Colon (tissue), 2 donors: ENCODE results near the gene HECTD4.

ENCODE experiments used
- FAIRE-seq: peaks from 2 replicates; lab custom pipeline; 2012; peaks lifted over from hg19 to GRCh38; lab: Jason Lieb, UNC
- donor health status: control.
- donor health status: control.

The HECTD4 gene

GRCh38 chr12:112321245-112321644 is 61.0 kb downstream of the HECTD4 start:
- FAIRE-seq, result no peak

- no peak for FAIRE-seq
These were observed 62.8 kb downstream of the HECTD4 start for GRCh38 chr12:112319395-112319794.

GRCh38 chr12:112317481-112317880 is 64.8 kb downstream of the HECTD4 start:
- FAIRE-seq, result no peak

- FAIRE-seq, result no peak
These were observed 67.2 kb downstream of the HECTD4 start for GRCh38 chr12:112314981-112315380.

- no peak for FAIRE-seq
These were observed 72.4 kb downstream of the HECTD4 start for GRCh38 chr12:112309797-112310196.

- no peak for FAIRE-seq
These were observed 73.6 kb downstream of the HECTD4 start for GRCh38 chr12:112308652-112309051.

- FAIRE-seq, result no peak
These were observed 74.1 kb downstream of the HECTD4 start for GRCh38 chr12:112308161-112308560.

- FAIRE-seq, result no peak
These were observed 74.8 kb downstream of the HECTD4 start for GRCh38 chr12:112307317-112308011.

- no peak for FAIRE-seq
These were observed 76.3 kb downstream of the HECTD4 start for GRCh38 chr12:112305951-112306350.

- FAIRE-seq, result no peak
These were observed 77.8 kb downstream of the HECTD4 start for GRCh38 chr12:112304436-112304835.

GRCh38 chr12:112303799-112304198 is 78.4 kb downstream of the HECTD4 start:
- no peak for FAIRE-seq

- FAIRE-seq, result no peak
These were observed 79.2 kb downstream of the HECTD4 start for GRCh38 chr12:112303004-112303403.

GRCh38 chr12:112299704-112300103 is 82.5 kb downstream of the HECTD4 start:
- FAIRE-seq, result no peak

- no peak for FAIRE-seq
These were observed 85.0 kb downstream of the HECTD4 start for GRCh38 chr12:112297188-112297587.

- FAIRE-seq, result no peak
These were observed 86.0 kb downstream of the HECTD4 start for GRCh38 chr12:112296183-112296582.

GRCh38 chr12:112294793-112295192 is 87.4 kb downstream of the HECTD4 start:
- FAIRE-seq, result no peak

GRCh38 chr12:112288638-112289037 is 93.6 kb downstream of the HECTD4 start:
- no peak for FAIRE-seq

GRCh38 chr12:112285600-112286401 is 96.4 kb downstream of the HECTD4 start:
- no peak for FAIRE-seq

GRCh38 chr12:112283546-112283945 is 98.7 kb downstream of the HECTD4 start:
- no peak for FAIRE-seq

- FAIRE-seq, result no peak
These were observed 99.3 kb downstream of the HECTD4 start for GRCh38 chr12:112282920-112283319.

- FAIRE-seq, result no peak
These were observed 106.4 kb downstream of the HECTD4 start for GRCh38 chr12:112275836-112276235.

GRCh38 chr12:112275207-112275606 is 107.0 kb downstream of the HECTD4 start:
- FAIRE-seq, result no peak

GRCh38 chr12:112270673-112271072 is 111.6 kb downstream of the HECTD4 start:
- FAIRE-seq, result no peak

- FAIRE-seq, result no peak
These were observed 115.8 kb downstream of the HECTD4 start for GRCh38 chr12:112266473-112266872.
